Sigmoid colon (tissue), 4 donors: ENCODE results near the gene C11orf52.

ENCODE experiments used
- EP300 ChIP-seq, 4 donors: sonication (generic); formaldehyde crosslinking; IDR thresholded peaks; one replicate each; pipeline ENCODE4 v1.6.1; 2017; ENCODE audit warnings: antibody characterized with exemption in 4 of 4
- POLR2A ChIP-seq, 2 donors: fragments of 450-650 bp; IDR thresholded peaks; one replicate each; pipeline ENCODE4 v1.6.1; 2016; ENCODE audit warnings: antibody characterized with exemption in 2 of 2, mild to moderate bottlenecking in 2 of 2, moderate library complexity in 2 of 2
- POLR2AphosphoS5 ChIP-seq, 4 donors: sonication (generic); formaldehyde crosslinking; IDR thresholded peaks; one replicate each; pipeline ENCODE4 v1.6.1; 2017; ENCODE audit warnings: antibody characterized with exemption in 4 of 4
- TF ChIP-seq, protein P1 (sequence below), 4 experiments: fragments of 450-650 bp in 3 of 4; fragments of 200-600 bp in 1 of 4; IDR thresholded peaks; one replicate each; pipeline ENCODE4 v1.5.1; 2016 to 2019; ENCODE audit warnings: antibody characterized with exemption in 4 of 4, mild to moderate bottlenecking in 3 of 4, moderate library complexity in 2 of 4

GRCh38 chr11:111974446-111974845, 55.7 kb downstream of the C11orf52 start:
- TF ChIP-seq, protein P1, sequence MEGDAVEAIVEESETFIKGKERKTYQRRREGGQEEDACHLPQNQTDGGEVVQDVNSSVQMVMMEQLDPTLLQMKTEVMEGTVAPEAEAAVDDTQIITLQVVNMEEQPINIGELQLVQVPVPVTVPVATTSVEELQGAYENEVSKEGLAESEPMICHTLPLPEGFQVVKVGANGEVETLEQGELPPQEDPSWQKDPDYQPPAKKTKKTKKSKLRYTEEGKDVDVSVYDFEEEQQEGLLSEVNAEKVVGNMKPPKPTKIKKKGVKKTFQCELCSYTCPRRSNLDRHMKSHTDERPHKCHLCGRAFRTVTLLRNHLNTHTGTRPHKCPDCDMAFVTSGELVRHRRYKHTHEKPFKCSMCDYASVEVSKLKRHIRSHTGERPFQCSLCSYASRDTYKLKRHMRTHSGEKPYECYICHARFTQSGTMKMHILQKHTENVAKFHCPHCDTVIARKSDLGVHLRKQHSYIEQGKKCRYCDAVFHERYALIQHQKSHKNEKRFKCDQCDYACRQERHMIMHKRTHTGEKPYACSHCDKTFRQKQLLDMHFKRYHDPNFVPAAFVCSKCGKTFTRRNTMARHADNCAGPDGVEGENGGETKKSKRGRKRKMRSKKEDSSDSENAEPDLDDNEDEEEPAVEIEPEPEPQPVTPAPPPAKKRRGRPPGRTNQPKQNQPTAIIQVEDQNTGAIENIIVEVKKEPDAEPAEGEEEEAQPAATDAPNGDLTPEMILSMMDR (IDR thresholded peaks at IDR 0.05), result no peak
- no peak for TF ChIP-seq POLR2A (IDR thresholded peaks at IDR 0.05)
- TF ChIP-seq EP300 (IDR thresholded peaks at IDR 0.05), result no peak
- no peak for TF ChIP-seq POLR2AphosphoS5 (IDR thresholded peaks at IDR 0.05)
